ENCODE data around the gene SCYL3.

DNA sequence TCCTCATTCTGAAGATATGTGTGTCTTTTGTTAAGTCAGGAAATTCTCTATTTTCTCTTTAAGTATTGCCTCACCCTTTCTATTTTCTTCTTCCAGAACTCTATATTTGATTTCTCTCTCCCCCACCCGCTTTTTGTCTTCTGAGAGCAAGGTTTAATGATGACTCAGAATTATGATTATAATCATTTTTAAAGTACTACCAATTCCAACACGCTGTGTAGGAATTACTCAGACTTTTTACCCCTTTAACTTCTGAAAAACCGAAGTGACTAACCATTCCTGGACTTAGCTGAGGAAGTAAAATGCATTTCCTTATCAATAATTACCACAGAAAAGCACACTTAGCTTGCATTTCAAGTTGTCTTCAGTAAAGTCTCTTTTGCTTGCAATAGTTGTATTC is 20.8 kb upstream of the SCYL3 start:
- TF ChIP-seq, protein P1, sequence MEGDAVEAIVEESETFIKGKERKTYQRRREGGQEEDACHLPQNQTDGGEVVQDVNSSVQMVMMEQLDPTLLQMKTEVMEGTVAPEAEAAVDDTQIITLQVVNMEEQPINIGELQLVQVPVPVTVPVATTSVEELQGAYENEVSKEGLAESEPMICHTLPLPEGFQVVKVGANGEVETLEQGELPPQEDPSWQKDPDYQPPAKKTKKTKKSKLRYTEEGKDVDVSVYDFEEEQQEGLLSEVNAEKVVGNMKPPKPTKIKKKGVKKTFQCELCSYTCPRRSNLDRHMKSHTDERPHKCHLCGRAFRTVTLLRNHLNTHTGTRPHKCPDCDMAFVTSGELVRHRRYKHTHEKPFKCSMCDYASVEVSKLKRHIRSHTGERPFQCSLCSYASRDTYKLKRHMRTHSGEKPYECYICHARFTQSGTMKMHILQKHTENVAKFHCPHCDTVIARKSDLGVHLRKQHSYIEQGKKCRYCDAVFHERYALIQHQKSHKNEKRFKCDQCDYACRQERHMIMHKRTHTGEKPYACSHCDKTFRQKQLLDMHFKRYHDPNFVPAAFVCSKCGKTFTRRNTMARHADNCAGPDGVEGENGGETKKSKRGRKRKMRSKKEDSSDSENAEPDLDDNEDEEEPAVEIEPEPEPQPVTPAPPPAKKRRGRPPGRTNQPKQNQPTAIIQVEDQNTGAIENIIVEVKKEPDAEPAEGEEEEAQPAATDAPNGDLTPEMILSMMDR (IDR thresholded peaks at IDR 0.05): no peak
- no peak for TF ChIP-seq POLR2A (IDR thresholded peaks at IDR 0.05)

Measured in Peyer's patch (tissue), 4 donors.